Esophagus muscularis mucosa (tissue), 4 donors: Measurements from ENCODE around the gene CEP170. TPM values are rescaled to one million over a fixed set of nuclear protein-coding genes. Genes with fewer than 3 reads are reported as not detected.
"Not testable (repeated sequence)": the region's sequence is repeated elsewhere in the genome, so short reads cannot be mapped to it uniquely, and the experiment has no call there.

Experiments used
- DNase-seq: peaks from one replicate; pipeline ENCODE4 v3.0.0-alpha.2; 2017; ENCODE audit errors: extremely low spot score
- H3K27ac ChIP-seq, 4 donors: fragments of 200-600 bp; sonication (generic); replicated peaks in 1 of 4; 1 replicate in 3 of 4; 2 replicates in 1 of 4; pipeline ENCODE4 v1.5.1; 2016 to 2019; ENCODE audit warnings: mild to moderate bottlenecking in 1 of 4
- H3K27me3 ChIP-seq, 4 donors: fragments of 200-600 bp; sonication (generic); one replicate each; pipeline versions ENCODE4 v1.5.1 to v1.6.0; 2016 to 2019
- H3K36me3 ChIP-seq, 4 donors: fragments of 200-600 bp; sonication (generic); one replicate each; pipeline ENCODE4 v1.5.1; 2016 to 2019
- H3K4me1 ChIP-seq, 4 donors: fragments of 200-600 bp; sonication (generic); one replicate each; pipeline ENCODE4 v1.5.1; 2016 to 2019
- H3K4me3 ChIP-seq, 4 donors: fragments of 200-600 bp; sonication (generic); 1 replicate in 2 of 4; 2 replicates in 2 of 4; pipeline ENCODE4 v1.5.1; 2016 to 2019; ENCODE audit warnings: mild to moderate bottlenecking in 4 of 4, moderate library complexity in 1 of 4
- H3K9me3 ChIP-seq, 4 donors: fragments of 200-600 bp; sonication (generic); 1 replicate in 3 of 4; 2 replicates in 1 of 4; pipeline ENCODE4 v1.5.1; 2016 to 2019
- WGBS: methylation state at CpG from one replicate; pipeline ENCODE4 v1.1.5; 2018; 5-methylcytosine and 5-hydroxymethylcytosine counted together
- intact Hi-C: fragments of 100-400 bp; cut with DNase I; formaldehyde crosslinking; loops from one replicate; pipeline ENCODE4 v1.15.1; 2023
- total RNA-seq, 4 donors: library from RNA; depleted of rRNA; stranded (reverse); fragments of >200 nt; gene quantifications; one replicate each; pipeline versions ENCODE4 v1.1.0 to v1.2.1, GENCODE V29; 2016

CEP170 gene
- total RNA-seq, 4 donors from 2014 or later: 22.2 to 36.0 (median 30.9) TPM

DNA sequence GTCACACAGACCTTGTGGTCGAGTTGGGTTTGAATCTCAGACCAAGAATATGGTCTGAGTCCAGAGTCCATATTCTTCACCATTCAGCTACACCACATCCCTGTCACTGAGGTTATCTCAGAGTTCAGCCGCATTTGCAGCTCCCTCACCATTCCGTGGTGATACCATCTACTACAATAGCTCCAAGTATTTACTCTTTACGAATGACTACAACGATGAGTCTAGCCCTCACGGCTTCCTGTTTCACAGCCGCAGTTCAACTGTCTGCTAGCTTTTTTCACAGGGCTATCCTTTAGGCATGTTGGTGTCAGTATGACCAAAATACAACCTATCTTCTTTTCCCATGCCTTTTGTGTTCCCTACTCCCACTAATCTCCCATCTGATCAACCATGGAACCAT, 104.2 kb downstream of the CEP170 start:
- H3K27me3 ChIP-seq, H3K9me3 ChIP-seq, H3K4me1 ChIP-seq, intact Hi-C loops, DNase-seq, H3K4me3 ChIP-seq, H3K27ac ChIP-seq: not testable (repeated sequence)
- WGBS: 94% methylated on average over 7 of the region's 7 CpGs
- H3K36me3 ChIP-seq: peaks cover 4 to 22% (median 9%) of the 10 kb centered on the region in 4 donors

DNA sequence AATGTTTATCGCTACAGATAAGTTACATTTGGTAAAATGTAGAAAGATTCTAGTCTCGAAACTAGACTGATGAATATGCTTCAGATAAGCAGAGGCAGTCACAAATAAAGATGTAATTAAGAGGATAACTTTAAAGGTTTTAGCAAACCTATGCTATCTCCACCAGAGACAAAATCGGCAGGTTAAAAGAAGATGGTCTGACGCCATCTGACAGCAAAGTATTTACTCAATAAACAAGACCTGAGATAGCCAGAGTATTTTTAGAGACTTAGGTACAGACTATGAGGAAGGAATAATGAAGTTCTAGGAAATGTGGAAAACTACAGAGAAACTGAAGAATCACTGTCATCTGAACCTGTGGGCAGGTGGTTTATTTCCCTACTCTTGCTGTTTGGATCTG, 106.0 kb downstream of the CEP170 start:
- H3K27ac ChIP-seq, H3K27me3 ChIP-seq, DNase-seq, H3K4me1 ChIP-seq, intact Hi-C loops, H3K9me3 ChIP-seq, H3K4me3 ChIP-seq: not testable (repeated sequence)
- H3K36me3 ChIP-seq: peaks cover 0 to 11% (median 0%) of the 10 kb centered on the region in 4 donors
- 90% methylated on average over 4 of the region's 4 CpGs for WGBS

- DNase-seq, H3K9me3 ChIP-seq, H3K27ac ChIP-seq, H3K4me3 ChIP-seq, H3K4me1 ChIP-seq, intact Hi-C loops, H3K27me3 ChIP-seq, H3K36me3 ChIP-seq: not testable (repeated sequence)
These were observed 107.7 kb downstream of the CEP170 start for GRCh38 chr1:243147351-243147750.

DNA sequence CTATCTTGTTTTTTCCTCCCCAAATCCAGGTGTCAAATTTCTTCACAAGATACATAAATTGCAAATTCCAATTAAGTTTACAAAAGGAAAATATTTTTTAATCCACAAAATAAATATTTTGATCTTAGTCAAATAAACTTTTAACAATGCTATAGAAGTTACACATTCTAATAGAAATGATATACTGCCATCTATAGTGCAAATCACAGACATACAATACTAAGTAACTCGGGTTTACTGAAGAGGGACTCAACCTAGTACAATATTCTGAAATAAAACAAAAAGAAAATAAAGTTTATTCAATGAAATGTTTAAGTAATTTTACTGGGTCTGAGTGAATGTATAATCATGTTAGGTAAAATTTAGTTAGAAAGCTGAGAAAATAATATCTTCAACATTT, 114.6 kb downstream of the CEP170 start:
- 77% methylated on average over 1 of the region's 1 CpG for WGBS
- H3K27me3 ChIP-seq, DNase-seq, H3K4me1 ChIP-seq, H3K9me3 ChIP-seq, H3K27ac ChIP-seq, intact Hi-C loops, H3K4me3 ChIP-seq: not testable (repeated sequence)
- peaks cover under 1 to 28% (median 16%) of the 10 kb centered on the region in 4 donors for H3K36me3 ChIP-seq

DNA sequence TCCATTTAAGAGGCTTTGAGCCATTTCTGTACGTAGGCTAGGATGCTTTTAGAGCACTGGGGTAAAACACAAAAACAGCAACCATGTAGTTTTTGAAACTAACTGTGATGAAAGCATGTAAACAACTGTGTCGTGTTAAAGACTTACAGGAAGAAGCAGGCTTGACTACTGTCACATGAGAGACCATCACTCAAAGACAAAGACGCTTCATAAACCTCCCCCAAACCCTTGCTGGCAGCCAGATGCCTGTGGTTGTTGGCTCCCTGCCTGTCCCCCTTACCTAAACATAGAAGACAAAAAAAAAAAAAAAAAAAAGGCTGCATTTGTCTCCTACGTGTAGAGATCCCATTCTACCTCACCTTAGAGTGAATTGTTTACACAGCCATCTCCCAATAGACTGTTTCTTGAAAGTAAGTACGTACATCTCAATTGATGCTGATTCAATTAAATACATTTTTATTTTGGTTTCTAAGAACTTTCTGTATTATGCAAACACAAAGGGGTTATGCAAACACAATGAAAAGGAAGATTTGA, 132.1 kb downstream of the CEP170 start:
- 55% methylated on average over 5 of the region's 5 CpGs for WGBS
- H3K27me3 ChIP-seq, H3K4me1 ChIP-seq, H3K27ac ChIP-seq, DNase-seq, H3K9me3 ChIP-seq, intact Hi-C loops, H3K4me3 ChIP-seq: not testable (repeated sequence)
- H3K36me3 ChIP-seq: peaks cover 0 to 22% (median 10%) of the 10 kb centered on the region in 4 donors

DNA sequence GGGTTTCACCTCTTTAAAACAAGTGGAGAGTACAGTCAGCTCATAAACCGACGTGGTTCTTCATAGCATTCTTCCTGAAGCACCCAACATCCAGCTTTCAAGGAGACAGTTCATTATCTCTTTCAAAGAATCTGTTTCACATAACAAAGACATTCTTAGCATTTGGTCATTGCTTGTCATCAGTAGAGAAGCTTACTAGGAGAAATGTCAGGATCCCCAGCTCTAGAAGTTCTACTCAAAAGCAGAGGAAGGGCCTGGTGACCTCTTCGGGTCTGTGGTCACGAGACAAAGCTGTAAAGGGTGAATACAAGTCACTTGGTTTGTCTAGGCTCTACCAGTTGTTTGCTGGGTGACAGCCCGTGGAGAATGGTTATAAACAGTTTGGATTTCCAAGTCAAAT, 133.1 kb downstream of the CEP170 start:
- DNase-seq, intact Hi-C loops, H3K27me3 ChIP-seq, H3K4me1 ChIP-seq, H3K27ac ChIP-seq, H3K4me3 ChIP-seq, H3K9me3 ChIP-seq: not testable (repeated sequence)
- peaks cover 0 to 20% (median 10%) of the 10 kb centered on the region in 4 donors for H3K36me3 ChIP-seq
- WGBS: 96% methylated on average over 4 of the region's 5 CpGs

DNA sequence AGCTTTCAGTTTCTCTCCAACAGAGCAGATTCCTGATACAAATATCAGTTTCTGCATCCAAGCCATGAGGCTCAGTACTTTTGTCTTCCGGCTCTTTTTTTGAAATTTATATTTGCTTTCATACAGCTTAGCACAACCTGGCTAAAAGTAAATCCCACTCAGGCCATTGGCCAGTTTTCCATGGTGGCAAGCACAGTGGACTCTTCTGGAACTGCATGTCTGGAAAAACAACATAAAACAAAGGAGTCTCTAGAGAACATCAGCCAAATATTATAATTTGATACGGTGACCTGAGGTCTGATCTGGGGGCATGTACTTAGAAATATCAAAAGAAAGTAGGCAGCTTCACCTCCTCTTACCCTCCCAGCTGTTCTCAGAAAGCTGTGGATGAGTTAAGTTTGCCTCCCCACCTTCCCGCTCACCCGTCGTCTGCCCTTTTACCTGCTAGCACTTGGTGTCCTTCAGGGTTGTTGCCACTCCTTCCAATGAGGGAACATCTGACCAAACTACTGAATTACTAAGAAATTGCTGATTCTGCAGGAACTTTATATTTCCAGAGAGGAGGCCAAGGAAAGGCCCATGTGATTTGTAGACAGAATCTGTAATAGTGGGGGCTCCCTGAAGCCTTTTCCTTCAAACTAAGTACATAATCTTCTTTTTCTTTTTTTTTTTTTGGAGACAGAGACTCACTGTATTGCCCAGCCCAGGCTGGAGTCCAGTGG, 136.3 kb downstream of the CEP170 start:
- H3K9me3 ChIP-seq, intact Hi-C loops, H3K27ac ChIP-seq, H3K36me3 ChIP-seq, H3K4me1 ChIP-seq, H3K4me3 ChIP-seq, H3K27me3 ChIP-seq, DNase-seq: not testable (repeated sequence)
- WGBS: 91% methylated on average over 4 of the region's 5 CpGs

- WGBS: 97% methylated on average over 5 of the region's 7 CpGs
- DNase-seq, H3K27me3 ChIP-seq, H3K27ac ChIP-seq, intact Hi-C loops, H3K4me3 ChIP-seq, H3K36me3 ChIP-seq, H3K4me1 ChIP-seq, H3K9me3 ChIP-seq: not testable (repeated sequence)
These were observed 138.9 kb downstream of the CEP170 start for GRCh38 chr1:243116187-243116586.

DNA sequence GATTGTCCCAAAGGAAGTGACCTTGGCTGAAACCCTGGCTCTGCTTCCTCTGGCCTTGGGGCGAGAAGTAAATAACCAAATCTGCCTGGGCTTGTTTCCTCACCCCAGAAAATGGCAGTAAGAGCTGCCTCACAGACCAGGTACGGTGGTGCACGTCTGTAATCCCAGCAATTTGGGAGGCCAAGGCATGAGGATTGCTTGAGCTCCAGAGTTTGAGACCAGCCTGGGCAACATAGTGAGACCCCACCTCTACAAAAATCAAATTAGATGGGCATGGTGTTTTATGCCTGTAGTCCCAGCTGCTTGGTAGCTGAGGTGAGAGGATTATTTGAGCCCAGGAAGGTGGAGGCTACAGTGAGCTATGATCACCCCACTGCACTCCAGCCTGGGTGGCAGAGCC, 140.3 kb downstream of the CEP170 start:
- H3K4me1 ChIP-seq, intact Hi-C loops, H3K27me3 ChIP-seq, H3K36me3 ChIP-seq, DNase-seq, H3K9me3 ChIP-seq, H3K4me3 ChIP-seq, H3K27ac ChIP-seq: not testable (repeated sequence)
- 79% methylated on average over 3 of the region's 3 CpGs for WGBS

DNA sequence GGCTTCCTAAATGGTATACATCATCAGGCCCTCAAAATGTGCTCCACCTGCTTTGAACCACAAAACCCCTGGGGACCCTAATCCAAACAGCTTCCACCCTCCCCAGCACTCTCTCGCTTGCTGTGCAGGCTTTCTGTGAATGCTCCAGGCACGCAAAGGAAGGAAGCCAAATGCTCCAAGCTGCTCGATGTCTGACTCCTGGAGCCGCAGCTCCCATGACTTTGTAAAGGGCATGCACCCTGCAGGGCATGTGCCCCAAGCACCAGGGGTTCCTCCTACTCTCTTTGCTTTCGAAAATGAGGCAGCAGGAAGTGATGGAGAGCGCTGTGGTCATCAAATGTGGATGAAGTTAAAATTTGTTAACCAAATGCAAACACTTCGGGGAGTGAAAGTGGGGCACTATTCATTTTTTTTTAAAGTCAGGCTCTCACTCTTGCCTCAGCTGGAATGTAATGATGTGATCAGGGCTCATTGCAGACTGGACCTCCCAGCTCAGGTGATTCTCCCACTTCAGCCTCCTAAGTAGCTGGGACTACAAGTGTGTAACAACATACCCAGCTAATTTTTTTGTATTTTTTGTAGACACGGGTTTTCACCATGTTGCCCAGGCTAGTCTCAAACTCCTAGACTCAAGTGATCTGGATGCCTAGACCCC, 140.9 kb downstream of the CEP170 start:
- H3K4me1 ChIP-seq, DNase-seq, H3K27ac ChIP-seq, H3K4me3 ChIP-seq, H3K27me3 ChIP-seq, intact Hi-C loops, H3K36me3 ChIP-seq, H3K9me3 ChIP-seq: not testable (repeated sequence)
- WGBS: 33% methylated on average over 6 of the region's 8 CpGs

- DNase-seq, intact Hi-C loops, H3K27me3 ChIP-seq, H3K9me3 ChIP-seq, H3K4me3 ChIP-seq, H3K36me3 ChIP-seq, H3K4me1 ChIP-seq, H3K27ac ChIP-seq: not testable (repeated sequence)
- 88% methylated on average over 5 of the region's 12 CpGs for WGBS
These were observed 147.9 kb downstream of the CEP170 start for GRCh38 chr1:243107171-243107570.

DNA sequence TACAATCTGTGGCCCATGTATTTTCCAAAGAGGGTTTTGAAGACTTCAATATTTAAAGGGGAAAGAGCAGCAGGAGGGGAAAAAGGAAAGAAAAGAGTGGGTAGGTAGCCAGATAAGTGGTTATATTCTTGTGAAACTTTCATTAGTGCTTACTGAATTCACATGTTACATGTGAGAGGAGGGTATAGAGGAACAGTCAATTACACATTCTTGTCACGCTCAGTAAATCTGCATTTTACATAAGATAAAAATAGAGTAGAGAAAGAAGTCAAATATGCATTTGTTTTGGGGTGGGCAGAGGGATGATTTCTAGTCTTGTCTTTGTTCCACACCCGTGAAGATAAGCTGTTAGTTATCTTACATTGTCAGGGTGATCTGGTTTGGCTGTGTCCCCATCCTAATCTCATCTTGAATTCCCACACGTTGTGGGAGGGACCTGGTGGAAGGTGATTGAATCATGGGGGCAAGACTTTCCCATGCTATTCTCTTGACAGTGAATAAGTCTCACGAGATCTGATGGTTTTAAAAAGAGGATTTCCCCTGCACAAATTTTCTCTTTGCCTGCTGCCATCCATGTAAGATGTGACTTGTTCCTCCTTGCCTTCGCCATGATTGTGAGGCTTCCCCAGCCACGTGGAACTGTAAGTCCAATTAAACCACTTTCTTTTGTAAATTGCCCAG, 149.3 kb downstream of the CEP170 start:
- intact Hi-C loops, H3K36me3 ChIP-seq, H3K4me3 ChIP-seq, H3K27me3 ChIP-seq, H3K27ac ChIP-seq, H3K9me3 ChIP-seq, DNase-seq, H3K4me1 ChIP-seq: not testable (repeated sequence)
- WGBS: 66% methylated on average over 6 of the region's 6 CpGs
